Measurements from ENCODE around the gene VKORC1. TPM values are rescaled to one million over a fixed set of nuclear protein-coding genes. Genes with fewer than 3 reads are reported as not detected.
A peak's percentile ranks its signal among the peaks of the same experiment; 100 is the strongest.
"Not testable (repeated sequence)": the region's sequence is repeated elsewhere in the genome, so short reads cannot be mapped to it uniquely, and the experiment has no call there.

The VKORC1 gene
- polyA plus RNA-seq, 1 donor = 51.8 TPM

DNA sequence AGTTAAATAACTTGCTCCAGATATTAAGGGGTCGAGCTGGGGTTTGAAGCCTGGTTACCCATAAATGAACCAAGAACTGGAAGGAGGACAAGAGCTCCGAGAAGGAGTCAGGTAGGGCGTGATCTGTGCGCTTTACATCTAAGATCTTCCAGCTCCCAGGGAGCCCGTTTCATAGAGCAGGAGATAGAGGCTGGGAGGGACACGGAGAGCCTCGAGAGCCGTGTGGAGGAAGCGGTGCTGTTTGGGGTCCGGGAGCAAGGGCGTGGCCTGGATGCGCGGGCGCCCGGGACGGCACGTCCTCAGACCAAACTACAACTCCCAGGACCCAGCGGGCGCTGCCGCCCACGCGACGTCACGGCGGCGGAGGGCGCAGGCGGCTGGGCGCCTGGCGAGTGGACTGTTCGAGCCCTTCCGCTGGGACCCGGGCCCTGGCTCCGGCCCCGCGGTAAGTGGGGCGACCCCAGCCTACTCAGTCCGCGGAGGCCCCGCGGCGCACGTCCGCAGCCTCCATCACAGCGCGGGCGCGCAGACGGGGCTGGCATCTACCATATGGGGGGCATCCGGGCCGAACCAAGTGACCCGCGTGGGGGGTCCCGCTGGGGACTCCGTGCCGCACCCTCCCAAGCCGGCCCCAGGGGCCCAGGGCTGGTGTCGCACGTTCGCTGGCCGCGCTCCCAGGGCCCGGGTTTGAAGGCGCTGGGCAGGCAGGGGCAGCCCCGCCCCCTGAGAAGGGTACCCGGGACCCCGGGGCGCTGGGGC lies 13.6 kb upstream of the VKORC1 start, which contains the start of gene BCKDK:
Gene BCKDK (plus strand): TSS at position 352 of the 759 bp plus-strand sequence. CDS start 838 bp downstream, outside the sequence.
- WGBS (ENCODE audit: insufficient coverage, low lambda C conversion rate) = no CpG with 5 or more reads among the region's 68 CpGs
- Histone ChIP-seq H3K36me3 (ENCODE audit: control insufficient read depth, insufficient read depth, low read length) (peaks cover 33% of the 10 kb centered on the region), H3K27me3 (ENCODE audit: control insufficient read depth, insufficient read depth, low read length) (no peaks in the 10 kb centered on the region), H3K4me1 (ENCODE audit: control insufficient read depth, insufficient read depth, low read length) (peaks cover 11% of the 10 kb centered on the region), H3K9me3 (ENCODE audit: control insufficient read depth, low read depth, low read length) (peaks cover 3% of the 10 kb centered on the region), H3K4me3 (ENCODE audit: low read length) (peak within 1 kb of the TSS; percentile 63), H3K27ac (ENCODE audit: low read length) (no peak within 1 kb of the TSS)
- peak; percentile 58 to 70 for DNase-seq

DNA sequence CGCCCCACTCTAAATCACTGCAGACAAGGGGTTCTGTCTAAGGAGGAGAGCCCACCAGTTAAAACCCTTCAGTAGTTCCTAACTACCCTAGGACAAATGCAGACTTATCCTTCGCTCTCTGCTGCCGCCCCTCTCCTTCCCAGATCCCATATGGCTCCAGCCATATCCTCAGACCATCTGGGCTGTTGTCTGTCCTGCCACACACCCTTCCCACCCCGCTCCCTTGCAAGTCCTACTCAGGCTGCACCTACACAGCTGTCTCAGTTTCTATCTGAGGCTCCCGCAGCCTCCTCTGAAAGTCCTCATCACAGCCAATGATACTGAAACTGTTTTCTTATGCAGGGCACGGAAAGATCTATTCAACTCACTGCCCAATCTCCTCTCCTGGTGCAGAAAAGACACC lies 12.9 kb upstream of the VKORC1 start:
- peaks cover 29% of the 10 kb centered on the region for H3K36me3 ChIP-seq (ENCODE audit: control insufficient read depth, insufficient read depth, low read length)
- H3K27me3 ChIP-seq (ENCODE audit: control insufficient read depth, insufficient read depth, low read length) = no peaks in the 10 kb centered on the region
- H3K9me3 ChIP-seq (ENCODE audit: control insufficient read depth, low read depth, low read length) = peaks cover 3% of the 10 kb centered on the region
- whole genome bisulfite sequencing (ENCODE audit: insufficient coverage, low lambda C conversion rate) = no CpG with 5 or more reads among the region's 6 CpGs
- DNase-seq = no peak
- no peak overlapping the region for H3K4me3 ChIP-seq (ENCODE audit: low read length)
- H3K27ac ChIP-seq (ENCODE audit: low read length) = no peak overlapping the region
- H3K4me1 ChIP-seq (ENCODE audit: control insufficient read depth, insufficient read depth, low read length) = peaks cover 11% of the 10 kb centered on the region

DNA sequence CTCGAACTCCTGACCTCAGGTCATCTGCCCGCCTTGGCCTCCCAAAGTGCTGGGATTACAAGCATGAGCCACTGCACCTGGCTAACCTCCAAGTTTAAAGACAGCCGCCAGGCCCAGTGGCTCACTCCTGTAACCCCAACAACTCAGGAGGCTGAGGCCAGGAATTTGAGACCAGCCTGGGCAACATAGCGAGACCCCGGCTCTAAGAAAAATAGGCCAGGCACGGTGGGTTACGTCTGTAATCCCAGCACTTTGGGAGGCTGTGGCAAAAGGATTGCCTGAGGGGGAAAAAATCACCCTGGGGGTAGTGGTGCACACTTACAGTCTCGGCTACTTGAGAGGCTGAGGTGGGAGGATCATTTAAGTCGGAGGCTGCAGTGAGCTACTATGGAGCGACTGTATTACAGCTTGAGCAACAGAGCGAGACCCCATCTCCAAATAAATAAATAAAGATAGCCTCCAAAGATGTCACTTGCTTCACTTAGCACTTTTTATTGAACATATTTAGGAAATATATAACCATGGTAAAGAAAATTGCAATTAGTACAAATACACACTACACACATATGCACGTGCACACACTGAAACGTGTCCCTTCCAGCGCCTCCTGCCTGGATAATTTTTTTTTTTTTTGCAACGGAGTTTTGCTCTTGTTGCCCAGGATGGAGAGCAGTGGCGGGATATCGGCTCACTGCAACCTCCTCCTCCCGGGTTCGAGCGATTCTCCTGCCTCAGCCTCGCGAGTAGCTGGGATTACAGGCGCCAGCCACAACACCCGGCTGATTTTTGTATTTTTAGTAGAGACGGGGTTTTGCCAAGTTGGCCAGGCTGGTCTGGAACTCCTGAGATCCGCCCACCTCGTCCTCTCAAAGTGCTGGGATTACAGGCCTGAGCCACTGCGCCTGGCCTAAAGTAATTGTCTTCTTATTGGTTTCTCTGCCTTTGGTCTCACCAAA lies 12.2 kb upstream of the VKORC1 start:
- WGBS (ENCODE audit: insufficient coverage, low lambda C conversion rate) = 83% methylated on average over 1 of the region's 28 CpGs
- Histone ChIP-seq H3K4me3 (ENCODE audit: low read length) (no peak overlapping the region), H3K4me1 (ENCODE audit: control insufficient read depth, insufficient read depth, low read length) (peaks cover 11% of the 10 kb centered on the region), H3K27me3 (ENCODE audit: control insufficient read depth, insufficient read depth, low read length) (no peaks in the 10 kb centered on the region), H3K9me3 (ENCODE audit: control insufficient read depth, low read depth, low read length) (peaks cover 3% of the 10 kb centered on the region), H3K36me3 (ENCODE audit: control insufficient read depth, insufficient read depth, low read length) (peaks cover 22% of the 10 kb centered on the region), H3K27ac (ENCODE audit: low read length) (no peak overlapping the region)
- no peak for DNase-seq

DNA sequence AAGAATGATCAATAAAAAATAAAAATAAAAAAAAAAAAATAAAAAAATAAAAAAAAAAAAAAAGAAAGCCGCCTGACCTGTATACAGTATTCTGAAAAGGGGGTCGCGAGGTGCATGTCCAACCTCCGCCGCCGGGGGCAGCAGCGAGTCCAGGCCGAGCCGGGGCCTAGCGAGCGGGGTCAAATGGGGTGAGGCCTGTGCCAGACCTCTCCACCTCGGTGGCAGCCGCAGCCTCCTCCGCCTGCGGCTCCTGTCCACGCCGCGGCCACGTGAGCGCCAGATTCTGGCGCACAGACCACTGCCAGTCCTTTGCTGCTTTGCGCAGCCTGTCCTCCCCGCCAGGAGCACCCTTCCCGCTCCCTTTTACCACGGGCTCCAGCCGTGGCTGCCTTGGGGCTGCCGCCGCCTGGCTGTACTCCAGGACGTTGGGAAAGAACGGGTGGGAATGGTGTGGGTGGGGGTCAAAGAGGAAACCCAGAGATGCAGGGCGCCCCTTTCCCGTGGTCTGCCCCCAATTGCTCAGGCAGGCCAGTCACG lies 11.1 kb upstream of the VKORC1 start:
- H3K4me1 ChIP-seq (ENCODE audit: control insufficient read depth, insufficient read depth, low read length) = peaks cover 11% of the 10 kb centered on the region
- WGBS (ENCODE audit: insufficient coverage, low lambda C conversion rate) = 90% methylated on average over 3 of the region's 33 CpGs
- H3K36me3 ChIP-seq (ENCODE audit: control insufficient read depth, insufficient read depth, low read length) = peaks cover 12% of the 10 kb centered on the region
- H3K27me3 ChIP-seq (ENCODE audit: control insufficient read depth, insufficient read depth, low read length) = no peaks in the 10 kb centered on the region
- DNase-seq = peak in 1 of 2 donors; percentile 69
- peaks cover 3% of the 10 kb centered on the region for H3K9me3 ChIP-seq (ENCODE audit: control insufficient read depth, low read depth, low read length)
- no peak overlapping the region for H3K27ac ChIP-seq (ENCODE audit: low read length)
- H3K4me3 ChIP-seq (ENCODE audit: low read length) = no peak overlapping the region

DNA sequence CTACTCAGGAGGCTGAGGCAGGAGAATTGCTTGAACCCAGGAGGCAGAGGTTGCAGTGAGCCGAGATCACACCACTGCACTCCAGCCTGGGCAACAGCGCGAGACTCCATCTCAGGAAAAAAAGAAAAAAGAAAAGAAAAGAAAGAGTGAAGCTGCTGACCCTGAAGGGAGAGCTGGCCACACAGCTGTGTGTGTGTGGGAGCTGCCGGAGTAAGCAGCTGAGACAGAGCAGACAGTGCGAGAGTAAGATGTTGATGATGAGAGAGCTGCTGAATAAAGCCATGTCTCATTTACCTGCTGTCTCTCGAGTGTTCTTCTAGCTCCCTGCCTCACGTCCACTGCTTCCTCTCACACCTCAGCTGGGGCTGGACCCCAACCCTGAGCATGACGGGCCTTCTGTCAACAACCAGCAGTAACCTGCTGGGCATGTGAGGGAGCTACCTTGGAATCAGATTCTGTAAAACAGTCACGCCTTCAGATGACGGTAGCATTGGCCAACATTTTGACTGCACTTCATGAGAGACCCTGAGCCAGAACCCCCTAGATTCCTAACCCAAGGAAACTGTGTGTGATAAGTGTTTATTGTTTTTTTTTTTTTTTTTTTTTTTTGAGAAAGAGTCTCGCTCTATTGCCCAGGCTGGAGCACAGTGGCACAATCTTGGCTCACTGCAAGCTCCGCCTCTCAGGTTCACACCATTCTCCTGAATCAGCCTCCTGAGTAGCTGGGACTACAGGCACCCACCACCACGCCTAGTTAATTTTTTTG lies 6.5 kb upstream of the VKORC1 start:
- H3K27ac ChIP-seq (ENCODE audit: low read length); DNase-seq; H3K4me3 ChIP-seq (ENCODE audit: low read length); H3K36me3 ChIP-seq (ENCODE audit: control insufficient read depth, insufficient read depth, low read length); H3K4me1 ChIP-seq (ENCODE audit: control insufficient read depth, insufficient read depth, low read length); H3K27me3 ChIP-seq (ENCODE audit: control insufficient read depth, insufficient read depth, low read length); H3K9me3 ChIP-seq (ENCODE audit: control insufficient read depth, low read depth, low read length): not testable (repeated sequence)
- 72% methylated on average over 2 of the region's 13 CpGs for WGBS (ENCODE audit: insufficient coverage, low lambda C conversion rate)

DNA sequence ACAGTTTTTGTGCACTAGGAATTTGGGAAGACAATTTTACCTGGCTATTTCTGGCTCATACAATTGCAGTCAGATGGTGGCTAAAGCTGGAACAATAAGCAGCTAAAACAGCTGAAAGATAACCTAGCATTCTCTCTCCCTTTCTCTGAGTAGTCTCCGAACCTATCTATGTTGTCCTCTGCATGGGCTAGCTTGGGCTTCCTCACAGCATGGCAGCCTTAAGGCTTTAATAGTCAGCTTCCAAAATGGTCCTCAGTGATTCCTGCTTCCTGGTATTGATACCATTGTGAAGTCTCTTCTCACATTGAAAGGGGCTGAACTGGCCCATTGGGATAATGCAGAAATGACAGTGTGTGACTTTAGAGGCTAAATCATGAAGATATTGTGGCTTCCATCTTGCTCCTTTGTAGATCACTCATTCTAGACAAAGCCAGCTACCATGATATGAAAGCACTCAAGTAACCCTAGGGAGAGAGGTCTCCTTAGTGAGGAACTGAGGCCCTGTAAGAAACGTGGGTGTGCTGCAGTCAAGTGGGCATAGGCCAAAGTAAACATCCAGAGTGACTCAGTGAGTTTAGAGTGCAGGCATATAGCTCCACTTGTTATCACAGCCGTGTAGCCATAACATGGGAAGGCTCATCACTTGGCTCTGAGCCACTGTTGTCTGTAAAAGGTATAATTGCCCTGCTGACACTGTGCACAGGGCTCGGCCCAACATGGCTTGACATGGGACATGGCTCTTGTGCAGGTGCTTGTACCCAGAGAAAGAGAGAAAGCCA lies 5.5 kb upstream of the VKORC1 start:
- Histone ChIP-seq H3K36me3 (ENCODE audit: control insufficient read depth, insufficient read depth, low read length) (no peaks in the 10 kb centered on the region), H3K27me3 (ENCODE audit: control insufficient read depth, insufficient read depth, low read length) (no peaks in the 10 kb centered on the region), H3K9me3 (ENCODE audit: control insufficient read depth, low read depth, low read length) (peaks cover 3% of the 10 kb centered on the region), H3K27ac (ENCODE audit: low read length) (no peak overlapping the region), H3K4me3 (ENCODE audit: low read length) (no peak overlapping the region), H3K4me1 (ENCODE audit: control insufficient read depth, insufficient read depth, low read length) (no peaks in the 10 kb centered on the region)
- no peak for DNase-seq
- WGBS (ENCODE audit: insufficient coverage, low lambda C conversion rate) = no CpG with 5 or more reads among the region's 4 CpGs

DNA sequence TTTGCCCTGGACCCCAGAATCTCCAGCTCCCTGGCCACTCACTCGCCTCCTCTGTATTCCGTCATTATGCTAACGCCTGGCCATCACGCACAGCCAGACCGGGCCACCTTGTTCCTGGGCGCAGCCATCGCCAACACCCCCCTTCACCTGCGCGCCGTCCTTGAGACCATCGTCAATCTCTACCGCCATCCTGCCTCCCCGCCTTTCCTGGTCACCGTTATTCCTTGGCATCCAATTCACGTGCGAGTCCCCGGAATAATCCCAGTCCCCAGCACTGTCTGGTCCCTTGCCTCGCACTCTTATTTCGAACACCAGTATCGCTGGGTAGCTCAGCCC lies 541 bp downstream of the VKORC1 start:
- Histone ChIP-seq H3K27ac (ENCODE audit: low read length) (peak overlapping the region; percentile 88), H3K9me3 (ENCODE audit: control insufficient read depth, low read depth, low read length) (peaks cover 5% of the 10 kb centered on the region), H3K27me3 (ENCODE audit: control insufficient read depth, insufficient read depth, low read length) (no peaks in the 10 kb centered on the region), H3K36me3 (ENCODE audit: control insufficient read depth, insufficient read depth, low read length) (peaks cover 11% of the 10 kb centered on the region), H3K4me3 (ENCODE audit: low read length) (peak overlapping the region; percentile 85), H3K4me1 (ENCODE audit: control insufficient read depth, insufficient read depth, low read length) (peaks cover 8% of the 10 kb centered on the region)
- no peak for DNase-seq
- WGBS (ENCODE audit: insufficient coverage, low lambda C conversion rate) = no CpG with 5 or more reads among the region's 20 CpGs

DNA sequence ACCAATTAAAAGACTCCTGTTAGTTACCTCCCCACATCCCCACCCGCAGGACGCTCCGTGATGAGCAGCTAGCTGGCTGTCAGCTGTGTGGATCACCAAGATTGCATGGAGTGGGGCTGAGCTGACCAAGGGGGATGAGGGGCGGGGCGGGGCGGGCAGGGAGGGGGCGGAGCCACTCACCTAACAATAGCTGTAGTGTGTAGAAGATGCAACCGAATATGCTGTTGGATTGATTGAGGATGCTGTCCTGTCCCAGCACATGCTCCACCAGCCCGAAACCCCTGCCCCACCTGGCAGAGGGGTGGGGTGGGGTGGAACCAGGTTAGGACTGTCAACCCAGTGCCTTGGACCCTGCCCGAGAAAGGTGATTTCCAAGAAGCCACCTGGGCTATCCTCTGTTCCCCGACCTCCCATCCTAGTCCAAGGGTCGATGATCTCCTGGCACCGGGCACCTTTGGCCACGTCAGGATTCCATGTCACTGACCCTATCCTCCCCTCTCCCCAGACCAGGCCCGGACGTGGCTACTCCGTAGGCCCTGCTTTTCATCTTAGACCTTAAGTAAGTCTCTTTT lies 1.4 kb downstream of the VKORC1 start:
- DNase-seq = peak in 1 of 2 donors; percentile 48
- WGBS (ENCODE audit: insufficient coverage, low lambda C conversion rate) = no CpG with 5 or more reads among the region's 17 CpGs
- peaks cover 8% of the 10 kb centered on the region for H3K4me1 ChIP-seq (ENCODE audit: control insufficient read depth, insufficient read depth, low read length)
- H3K36me3 ChIP-seq (ENCODE audit: control insufficient read depth, insufficient read depth, low read length) = peaks cover 13% of the 10 kb centered on the region
- H3K4me3 ChIP-seq (ENCODE audit: low read length) = peak overlapping the region; percentile 85
- H3K27me3 ChIP-seq (ENCODE audit: control insufficient read depth, insufficient read depth, low read length) = no peaks in the 10 kb centered on the region
- no peak overlapping the region for H3K27ac ChIP-seq (ENCODE audit: low read length)
- peaks cover 5% of the 10 kb centered on the region for H3K9me3 ChIP-seq (ENCODE audit: control insufficient read depth, low read depth, low read length)

DNA sequence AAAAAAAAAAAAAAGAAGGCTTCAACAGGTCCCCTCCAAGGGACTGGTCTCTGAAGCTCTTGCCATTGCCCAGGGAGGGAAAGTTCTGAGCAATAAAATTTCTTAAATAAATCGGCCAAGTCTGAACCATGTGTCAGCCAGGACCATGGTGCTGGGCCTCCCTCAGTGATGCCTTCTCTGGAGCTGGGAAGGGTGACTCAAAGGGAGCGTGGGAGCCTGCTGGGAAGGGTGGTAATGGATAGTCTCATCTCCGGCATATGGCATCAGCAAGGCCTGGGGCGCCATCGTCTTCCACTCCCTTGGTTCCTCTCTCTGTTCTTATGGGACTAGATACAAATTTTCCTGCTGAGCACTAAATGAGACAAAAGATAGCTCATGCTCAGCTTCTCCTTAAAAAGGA lies 2.3 kb downstream of the VKORC1 start:
- Histone ChIP-seq H3K27ac (ENCODE audit: low read length) (no peak overlapping the region), H3K27me3 (ENCODE audit: control insufficient read depth, insufficient read depth, low read length) (no peaks in the 10 kb centered on the region), H3K4me1 (ENCODE audit: control insufficient read depth, insufficient read depth, low read length) (peaks cover 8% of the 10 kb centered on the region), H3K4me3 (ENCODE audit: low read length) (no peak overlapping the region), H3K9me3 (ENCODE audit: control insufficient read depth, low read depth, low read length) (peaks cover 5% of the 10 kb centered on the region), H3K36me3 (ENCODE audit: control insufficient read depth, insufficient read depth, low read length) (peaks cover 16% of the 10 kb centered on the region)
- 80% methylated on average over 1 of the region's 5 CpGs for WGBS (ENCODE audit: insufficient coverage, low lambda C conversion rate)
- no peak for DNase-seq

All from large intestine (tissue), 3 donors.